Measurements from ENCODE around the gene H1-8.

- TF ChIP-seq CTCF (conservative IDR thresholded peaks at IDR 0.05 in 1 of 2, IDR thresholded peaks at IDR 0.05 in 1 of 2; ENCODE audit: extremely low read depth in 1 of 2, insufficient read depth in 1 of 2, low read depth in 1 of 2, low read length in 2 of 2) (no peak), EZH2 (IDR thresholded peaks at IDR 0.05; ENCODE audit: borderline replicate concordance, low read length) (no peak)
Measured at GRCh38 chr3:129528589-129529100, 14.3 kb upstream of the H1-8 start, which contains the start of gene RHO.

Measured in mammary epithelial cell (primary cell).